ENCODE data around the gene RNASE9.

GRCh38 chr14:20546877-20547276 lies 14.0 kb downstream of the RNASE9 start:
- no peak for TF ChIP-seq CTCF (IDR thresholded peaks at IDR 0.05)
- TF ChIP-seq POLR2A (IDR thresholded peaks at IDR 0.05) = no peak

Measured in body of pancreas (tissue), 4 donors.